Left ventricle myocardium superior (tissue), 1 donor: ENCODE data around the gene VAMP2. TPM values are rescaled to one million over a fixed set of nuclear protein-coding genes. Genes with fewer than 3 reads are reported as not detected.

Source experiments
- ATAC-seq: fragments of 200-7000 bp; cut with Tn5 transposase; one replicate; pipeline ENCODE4 v1.9.1; 2020; ENCODE audit warnings: mild to moderate bottlenecking, moderate library complexity
- DNase-seq: peaks from one replicate; pipeline ENCODE4 v3.0.0-alpha.2; 2020
- intact Hi-C: fragments of 100-400 bp; cut with micrococcal nuclease; formaldehyde crosslinking; loops from one replicate; pipeline ENCODE4 v1.11.0; 2022
- long read RNA-seq: library from polyadenylated mRNA; unstranded; transcript quantifications from one replicate; pipeline ENCODE4 v2.0.0, GENCODE V29; 2021
- total RNA-seq: library from RNA; stranded (reverse); fragmentation: NEBNext Ultra II Directional; extraction: Animal tissue kit (Norgen Biotek cat#: 25700); gene quantifications from one replicate; pipeline ENCODE4 v1.2.1, GENCODE V29; 2021
- donor health status: DM: no; HTN: yes; CAD: no; lungs with severe emphysema.

Gene VAMP2
- total RNA-seq, result 62.3 TPM
- long read RNA-seq, transcript VAMP2-201 (5 exons, 2,153 nt), result major isoform, 65 of 74 reads
- long read RNA-seq, partial matches to known transcripts, result 2 of 74 reads
- long read RNA-seq, other reads (novel, unspliced or antisense), result 6 of 74 reads

GRCh38 chr17:8162233-8162996, at the start of gene VAMP2:
Gene VAMP2 (minus strand): TSS chr17:8162948. CDS start chr17:8162879, 69 bp downstream.
- peak; percentile 59 for ATAC-seq
- DNase-seq, result peak; percentile 93
- intact Hi-C loops, result no loop called here

- DNase-seq, result no peak
- intact Hi-C loops, result no loop called here
- ATAC-seq, result peak; percentile 46
Measured at GRCh38 chr17:8210761-8211458, 48.2 kb upstream of the VAMP2 start.

GRCh38 chr17:8209907-8210760, 47.4 kb upstream of the VAMP2 start, which contains the start of gene AURKB:
Gene AURKB (minus strand): TSS chr17:8210575. CDS start chr17:8210224, 351 bp downstream.
- ATAC-seq (peak; percentile 98), DNase-seq (peak; percentile 93)
- intact Hi-C loops, result no loop called here

GRCh38 chr17:8206536-8206935, 43.8 kb upstream of the VAMP2 start:
- ATAC-seq, result no peak
- intact Hi-C loops, result no loop called here
- no peak for DNase-seq

- DNase-seq, result peak; percentile 23
- intact Hi-C loops, result no loop called here
- no peak for ATAC-seq
Measured at GRCh38 chr17:8204761-8205555, 42.2 kb upstream of the VAMP2 start.

GRCh38 chr17:8192070-8192815, 29.5 kb upstream of the VAMP2 start:
- intact Hi-C loops, result no loop called here
- ATAC-seq (peak; percentile 54), DNase-seq (peak; percentile 76)

GRCh38 chr17:8190506-8190905, 27.8 kb upstream of the VAMP2 start:
- intact Hi-C loops, result no loop called here
- no peak for DNase-seq
- no peak for ATAC-seq

GRCh38 chr17:8189711-8190477, 27.1 kb upstream of the VAMP2 start, which contains the start of gene BORCS6:
Gene BORCS6 (minus strand): TSS chr17:8190180. CDS start chr17:8190140, 40 bp downstream.
- intact Hi-C loops, result no loop called here
- peak; percentile 71 for ATAC-seq
- peak; percentile 97 for DNase-seq

- DNase-seq (peak; percentile 57), ATAC-seq (no peak)
- intact Hi-C loops, result no loop called here
Measured at GRCh38 chr17:8189041-8189710, 26.4 kb upstream of the VAMP2 start.

- no peak for ATAC-seq
- no peak for DNase-seq
- intact Hi-C loops, result no loop called here
Measured at GRCh38 chr17:8188263-8188839, 25.6 kb upstream of the VAMP2 start.

- peak; percentile 91 for DNase-seq
- ATAC-seq, result peak; percentile 46
- intact Hi-C loops, result no loop called here
Measured at GRCh38 chr17:8187517-8188262, 24.9 kb upstream of the VAMP2 start.

- intact Hi-C loops, result no loop called here
- ATAC-seq (peak; percentile 74), DNase-seq (peak; percentile 92)
Measured at GRCh38 chr17:8186787-8187516, 24.2 kb upstream of the VAMP2 start.

GRCh38 chr17:8186446-8186786, 23.7 kb upstream of the VAMP2 start:
- intact Hi-C loops, result no loop called here
- ATAC-seq (no peak), DNase-seq (no peak)

GRCh38 chr17:8185582-8186445, 23.1 kb upstream of the VAMP2 start:
- ATAC-seq (peak; percentile 56), DNase-seq (peak; percentile 91)
- intact Hi-C loops, result no loop called here
